ENCODE measurements around the gene SKIC8. TPM values are rescaled to one million over a fixed set of nuclear protein-coding genes. Genes with fewer than 3 reads are reported as not detected.

Gene SKIC8
- 54.3 TPM for total RNA-seq

GRCh38 chr15:78299101-78299930, at the start of gene SKIC8:
TSS of gene SKIC8 (minus strand) at chr15:78299609. CDS start at chr15:78295686, 3,923 bp downstream.
- Histone ChIP-seq H3K27ac (peak within 1 kb of the TSS; percentile 77), H3K9me3 (no peaks in the 10 kb centered on the region), H3K4me1 (peaks cover 31% of the 10 kb centered on the region), H3K36me3 (no peaks in the 10 kb centered on the region), H3K4me3 (peak within 1 kb of the TSS; percentile 57 to 87), H3K27me3 (no peaks in the 10 kb centered on the region)
- TF ChIP-seq POLR2A (IDR thresholded peaks at IDR 0.05) (peak in 1 of 2 donors; percentile 38), CTCF (IDR thresholded peaks at IDR 0.05) (no peak), POLR2AphosphoS5 (IDR thresholded peaks at IDR 0.05; ENCODE audit: insufficient read depth in 1 of 2, low read depth in 1 of 2) (peak; percentile 78 to 94)
- intact Hi-C loops (cut with DNase I): no loop called here
- DNase-seq (ENCODE audit: extremely low spot score in 2 of 2): no peak

- H3K4me3 ChIP-seq: no peak overlapping the region
- no peak overlapping the region for H3K27ac ChIP-seq
- H3K9me3 ChIP-seq: no peaks in the 10 kb centered on the region
- intact Hi-C loops (cut with DNase I): no loop called here
- TF ChIP-seq POLR2AphosphoS5 (IDR thresholded peaks at IDR 0.05; ENCODE audit: insufficient read depth in 1 of 2, low read depth in 1 of 2) (no peak), POLR2A (IDR thresholded peaks at IDR 0.05) (no peak), CTCF (IDR thresholded peaks at IDR 0.05) (no peak)
- no peaks in the 10 kb centered on the region for H3K36me3 ChIP-seq
- no peak for DNase-seq (ENCODE audit: extremely low spot score in 2 of 2)
- H3K27me3 ChIP-seq: no peaks in the 10 kb centered on the region
- H3K4me1 ChIP-seq: no peaks in the 10 kb centered on the region
Observed at GRCh38 chr15:78347586-78348543, 48.5 kb upstream of the SKIC8 start.

- no peaks in the 10 kb centered on the region for H3K9me3 ChIP-seq
- no peaks in the 10 kb centered on the region for H3K27me3 ChIP-seq
- peaks cover 8% of the 10 kb centered on the region for H3K4me1 ChIP-seq
- no peaks in the 10 kb centered on the region for H3K36me3 ChIP-seq
- no peak for TF ChIP-seq CTCF (IDR thresholded peaks at IDR 0.05)
- no peak for TF ChIP-seq POLR2AphosphoS5 (IDR thresholded peaks at IDR 0.05; ENCODE audit: insufficient read depth in 1 of 2, low read depth in 1 of 2)
- no peak for TF ChIP-seq POLR2A (IDR thresholded peaks at IDR 0.05)
- H3K27ac ChIP-seq: no peak overlapping the region
- no peak overlapping the region for H3K4me3 ChIP-seq
- no peak for DNase-seq (ENCODE audit: extremely low spot score in 2 of 2)
- intact Hi-C loops (cut with DNase I): no loop called here
Observed at GRCh38 chr15:78345396-78346125, 46.2 kb upstream of the SKIC8 start.

GRCh38 chr15:78343276-78344060, 44.1 kb upstream of the SKIC8 start:
- intact Hi-C loops (cut with DNase I): no loop called here
- H3K4me1 ChIP-seq: peaks cover 8% of the 10 kb centered on the region
- no peak for DNase-seq (ENCODE audit: extremely low spot score in 2 of 2)
- TF ChIP-seq POLR2A (IDR thresholded peaks at IDR 0.05): no peak
- no peak for TF ChIP-seq CTCF (IDR thresholded peaks at IDR 0.05)
- TF ChIP-seq POLR2AphosphoS5 (IDR thresholded peaks at IDR 0.05; ENCODE audit: insufficient read depth in 1 of 2, low read depth in 1 of 2): no peak
- H3K27me3 ChIP-seq: no peaks in the 10 kb centered on the region
- no peaks in the 10 kb centered on the region for H3K36me3 ChIP-seq
- H3K27ac ChIP-seq: no peak overlapping the region
- no peak overlapping the region for H3K4me3 ChIP-seq
- H3K9me3 ChIP-seq: no peaks in the 10 kb centered on the region
